Heart right ventricle (tissue), 16 donors: ENCODE data around the gene LMAN1L. TPM values are rescaled to one million over a fixed set of nuclear protein-coding genes. Genes with fewer than 3 reads are reported as not detected.

Experiments
- ATAC-seq, 8 donors: fragments of 200-7000 bp; cut with Tn5 transposase; one replicate each; pipeline ENCODE4 v1.9.1; 2020; ENCODE audit warnings: mild to moderate bottlenecking in 8 of 8, moderate library complexity in 8 of 8, moderate number of reproducible peaks in 1 of 8
- DNase-seq, 2 donors: peaks; one replicate each; pipeline ENCODE4 v3.0.0-alpha.2; 2020
- H3K27ac ChIP-seq, 10 donors: fragments of 200-600 bp; sonication (generic) in 2 of 10; one replicate each; pipeline versions ENCODE4 v1.5.0 to v1.8.0; 2020 to 2022; ENCODE audit warnings: mild to moderate bottlenecking in 3 of 10
- H3K27me3 ChIP-seq, 7 donors: fragments of 200-600 bp; one replicate each; pipeline ENCODE4 v1.8.0; 2021 to 2022; ENCODE audit warnings: mild to moderate bottlenecking in 2 of 7
- H3K36me3 ChIP-seq, 9 donors: fragments of 200-600 bp; sonication (generic) in 1 of 9; one replicate each; pipeline versions ENCODE4 v1.5.0 to v1.8.0; 2020 to 2022; ENCODE audit warnings: mild to moderate bottlenecking in 2 of 9
- H3K4me1 ChIP-seq, 9 donors: fragments of 200-600 bp; sonication (generic) in 1 of 9; one replicate each; pipeline versions ENCODE4 v1.5.0 to v1.8.0; 2020 to 2022; ENCODE audit warnings: mild to moderate bottlenecking in 4 of 9
- H3K4me3 ChIP-seq, 10 donors: fragments of 200-600 bp; sonication (generic) in 2 of 10; one replicate each; pipeline versions ENCODE4 v1.5.0 to v1.8.0; 2020 to 2022; ENCODE audit warnings: mild to moderate bottlenecking in 7 of 10, moderate library complexity in 2 of 10
- H3K9me3 ChIP-seq, 11 donors: fragments of 200-600 bp in 10 of 11; sonication (generic) in 2 of 11; one replicate each; pipeline versions ENCODE4 v1.5.0 to v1.8.0; 2013 to 2022; ENCODE audit warnings: mild to moderate bottlenecking in 2 of 11, control low read depth in 1 of 11, moderate library complexity in 1 of 11
- CTCF ChIP-seq, 9 donors: fragments of 200-600 bp; sonication (generic) in 2 of 9; IDR thresholded peaks; one replicate each; pipeline versions ENCODE4 v1.5.0 to v1.8.0; 2021 to 2022; ENCODE audit warnings: antibody characterized with exemption in 9 of 9, mild to moderate bottlenecking in 5 of 9, moderate library complexity in 1 of 9
- WGBS, 2 donors: extraction: QIAGEN DNeasy Blood & Tissue Kit; methylation state at CpG; one replicate each; pipeline ENCODE4 v1.1.7; 2013; ENCODE audit warnings: inconsistent platforms in 1 of 2; 5-methylcytosine and 5-hydroxymethylcytosine counted together
- intact Hi-C, 10 donors: fragments of 100-400 bp; cut with DNase I; formaldehyde crosslinking; loops; one replicate each; pipeline versions ENCODE4 v1.11.1 to v1.14.2; 2022
- polyA plus RNA-seq, 2 donors: library from polyadenylated mRNA; stranded (reverse); fragments of 200-250 nt; gene quantifications; one replicate each; pipeline ENCODE4 v1.2.3, GENCODE V29; 2013
- total RNA-seq, 10 donors: library from RNA; stranded (reverse); fragmentation: NEBNext Ultra II Directional in 3 of 10; extraction: Animal tissue kit (Norgen Biotek cat#: 25700) in 3 of 10; gene quantifications; one replicate each; pipeline versions ENCODE4 v1.2.1 to v1.2.4, GENCODE V29; 2021 to 2023
- donor health status: Arrhythmogenic right ventricular cardiomyopathy.
- donor health status: ischemic (EF 13 %, LVEDD 7.1; RV severe dilation, severe dysfunction).
- donor health status: healthy with polysubstance abuse.
- donor health status: DM: no; HTN: yes; CAD: no.
- donor health status: DM: no; HTN: no; CAD: no.
- donor health status: ischemic (EF 25% LVEDD 6.9; RV normal size, moderate dysfunction).
- donor health status: ischemic (EF 25% LVEDD 5.7; RV mildly dilated, moderate dysfunction).
- donor health status: healthy.
- donor health status: DM: yes; HTN: yes; CAD: no.
- donor health status: Ischemic cardiomyopathy.
- donor health status: ischemic (EF 35%, LVEDD 5.7; RV mildly dilated, moderate dysfunction).
- donor health status: nonischemic (EF 11% LVEDD 7.7; RV severe dilation, severe dysfunction).
- donor health status: DM: yes; HTN: yes; CAD: no.
- donor health status: PGD.
- donor health status: ischemic (EF 29% LVEDD 5.4; RV normal size, mild dysfunction).
- donor health status: nonischemic (EF 23%, LVEDD 6.1; RV moderate dilation, normal function).

The LMAN1L gene
- total and polyA plus RNA-seq, 12 donors, result 0.03 to 47.4 (median 9.0) TPM

GRCh38 chr15:74841891-74842373, 29.3 kb downstream of the LMAN1L start:
- Histone ChIP-seq H3K4me1 (peaks cover 5 to 26% (median 22%) of the 10 kb centered on the region in 9 donors), H3K4me3 (peak overlapping the region in 9 of 10 donors; percentile 77 to 98 (median 88)), H3K36me3 (peaks cover 0 to 68% (median 14%) of the 10 kb centered on the region in 9 donors), H3K27me3 (no peaks in the 10 kb centered on the region), H3K27ac (peak overlapping the region in 7 of 10 donors; percentile 71 to 97 (median 89)), H3K9me3 (no peaks in the 10 kb centered on the region)
- TF ChIP-seq CTCF (IDR thresholded peaks at IDR 0.05), result no peak
- no peak for DNase-seq
- intact Hi-C loops, result loop anchor here in 9 of 10 donors (2.0 to 10.0 kb wide), 7 partner anchors 53 to 95 kb away; partner anchors contain the start of genes CSK (in 4 of the 9), MPI (in 2 of the 9), COX5A (in 1 of the 9) and FAM219B (in 1 of the 9)
- ATAC-seq, result no peak
- WGBS, 2 donors, result 88 to 90% methylated on average over 14 of the region's 14 CpGs

GRCh38 chr15:74842581-74843444, 30.2 kb downstream of the LMAN1L start, which contains the start of gene ULK3:
Gene ULK3, minus strand, starts transcription at chr15:74843156. Its CDS starts 51 bp downstream, at chr15:74843105.
- peaks cover 0 to 70% (median 15%) of the 10 kb centered on the region in 9 donors for H3K36me3 ChIP-seq
- 0% methylated on average over 70 to 84 of the region's 84 CpGs for WGBS, 2 donors
- intact Hi-C loops, result loop anchor here in 9 of 10 donors (2.0 to 10.0 kb wide), 7 partner anchors 52 to 94 kb away; partner anchors contain the start of genes CSK (in 4 of the 9), MPI (in 2 of the 9), COX5A (in 1 of the 9) and FAM219B (in 1 of the 9)
- TF ChIP-seq CTCF (IDR thresholded peaks at IDR 0.05), result peak; percentile 58 to 94 (median 75)
- no peaks in the 10 kb centered on the region for H3K27me3 ChIP-seq
- H3K9me3 ChIP-seq, result no peaks in the 10 kb centered on the region
- H3K4me3 ChIP-seq, result peak within 1 kb of the TSS; percentile 77 to 98 (median 86)
- ATAC-seq, result peak; percentile 84 to 94 (median 92)
- H3K4me1 ChIP-seq, result peaks cover 5 to 33% (median 23%) of the 10 kb centered on the region in 9 donors
- peak; percentile 90 to 92 for DNase-seq
- H3K27ac ChIP-seq, result peak within 1 kb of the TSS; percentile 39 to 97 (median 88)

DNA sequence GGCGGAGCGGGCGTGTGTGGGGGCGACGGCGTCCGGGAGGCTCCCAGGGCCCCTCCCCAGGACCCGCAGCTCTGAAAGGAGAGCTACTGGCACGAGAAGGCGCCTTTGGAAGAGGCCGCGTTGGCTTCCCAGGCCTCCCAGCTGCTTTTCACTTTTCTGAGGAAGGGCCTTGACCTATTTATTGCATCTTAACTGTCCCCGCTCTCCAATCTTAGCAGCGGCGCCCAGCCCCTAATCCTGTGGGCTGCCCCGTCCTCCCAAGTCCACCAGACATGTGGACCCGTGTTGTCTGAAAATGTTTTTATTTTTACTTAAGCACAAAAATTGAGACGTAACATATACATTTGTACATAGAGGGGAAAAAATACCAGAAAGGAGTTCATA, 30.8 kb downstream of the LMAN1L start:
- peak in 1 of 8 donors; percentile 10 for ATAC-seq
- no peak for DNase-seq
- no peaks in the 10 kb centered on the region for H3K27me3 ChIP-seq
- peaks cover 5 to 38% (median 23%) of the 10 kb centered on the region in 9 donors for H3K4me1 ChIP-seq
- TF ChIP-seq CTCF (IDR thresholded peaks at IDR 0.05), result peak in 3 of 9 donors; percentile 18 to 42 (median 29)
- H3K27ac ChIP-seq, result peak overlapping the region; percentile 9 to 97 (median 88)
- intact Hi-C loops, result loop anchor here in 9 of 10 donors (2.0 to 10.0 kb wide), 7 partner anchors 51 to 94 kb away; partner anchors contain the start of genes CSK (in 4 of the 9), MPI (in 2 of the 9), COX5A (in 1 of the 9) and FAM219B (in 1 of the 9)
- 12 to 17% methylated on average over 18 of the region's 18 CpGs for WGBS, 2 donors
- peaks cover 0 to 70% (median 21%) of the 10 kb centered on the region in 9 donors for H3K36me3 ChIP-seq
- H3K9me3 ChIP-seq, result no peaks in the 10 kb centered on the region
- peak overlapping the region in 9 of 10 donors; percentile 77 to 98 (median 88) for H3K4me3 ChIP-seq

- DNase-seq (no peak), ATAC-seq (peak in 2 of 8 donors; percentile 5 to 6)
- intact Hi-C loops, result loop anchor here in 9 of 10 donors (2.0 to 10.0 kb wide), 8 partner anchors 25 to 93 kb away; partner anchors contain the start of genes CSK (in 4 of the 9), MPI (in 2 of the 9), COX5A (in 1 of the 9) and FAM219B (in 1 of the 9)
- peaks cover 5 to 38% (median 23%) of the 10 kb centered on the region in 9 donors for H3K4me1 ChIP-seq
- 64 to 75% methylated on average over 12 of the region's 12 CpGs for WGBS, 2 donors
- TF ChIP-seq CTCF (IDR thresholded peaks at IDR 0.05), result no peak
- no peaks in the 10 kb centered on the region for H3K9me3 ChIP-seq
- H3K27me3 ChIP-seq, result no peaks in the 10 kb centered on the region
- H3K36me3 ChIP-seq, result peaks cover 0 to 70% (median 26%) of the 10 kb centered on the region in 9 donors
- peak overlapping the region in 9 of 10 donors; percentile 71 to 97 (median 89) for H3K27ac ChIP-seq
- H3K4me3 ChIP-seq, result peak overlapping the region in 7 of 10 donors; percentile 77 to 98 (median 88)
Measured at GRCh38 chr15:74843891-74844299, 31.3 kb downstream of the LMAN1L start.
